ENCODE results near the gene MEGF6.
"Not testable (repeated sequence)": the region's sequence is repeated elsewhere in the genome, so short reads cannot be mapped to it uniquely, and the experiment has no call there.

Gene MEGF6

DNA sequence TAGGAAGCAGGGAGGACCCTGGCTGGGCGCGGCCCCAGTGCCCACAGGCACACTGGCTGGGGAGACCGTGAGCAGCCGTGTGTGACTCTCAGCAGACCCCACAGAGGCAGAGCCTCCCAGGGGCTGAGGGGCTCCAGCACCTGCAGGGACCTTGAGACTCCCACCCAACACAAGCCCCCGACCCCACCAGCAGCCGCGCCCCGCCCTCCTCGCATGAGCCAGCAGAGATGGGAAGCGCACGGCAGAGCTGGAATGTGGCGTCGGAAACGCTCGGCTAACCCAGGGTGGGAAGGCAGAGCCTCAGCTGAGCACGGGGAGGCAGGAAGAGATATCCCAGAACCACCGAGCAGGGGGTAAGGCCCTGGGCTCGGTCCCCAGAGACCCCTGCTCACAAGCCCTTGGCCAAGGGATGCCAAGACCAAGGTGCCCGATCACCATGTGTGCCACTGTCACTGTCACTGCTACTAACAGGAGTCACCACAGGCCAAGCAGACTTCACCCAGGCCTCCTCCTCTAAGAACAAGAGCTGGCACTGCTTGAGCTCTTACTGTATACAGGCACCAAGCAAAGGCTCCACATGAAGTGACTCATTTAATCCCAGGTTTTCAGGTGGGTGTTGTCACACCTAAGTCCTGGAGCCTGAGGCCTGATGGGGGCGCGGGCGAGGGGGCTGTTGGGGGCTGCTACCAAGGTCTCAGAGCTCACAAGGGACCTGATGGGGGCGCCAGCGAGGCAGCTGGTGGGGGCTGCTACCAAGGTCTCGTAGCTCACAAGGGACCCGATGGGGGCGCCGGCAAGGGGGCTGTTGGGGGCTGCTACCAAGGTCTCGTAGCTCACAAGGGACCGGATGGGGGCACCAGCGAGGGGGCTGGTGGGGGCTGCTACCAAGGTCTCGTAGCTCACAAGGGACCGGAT is 20.1 kb downstream of the MEGF6 start:
- no peak for DNase-seq

DNA sequence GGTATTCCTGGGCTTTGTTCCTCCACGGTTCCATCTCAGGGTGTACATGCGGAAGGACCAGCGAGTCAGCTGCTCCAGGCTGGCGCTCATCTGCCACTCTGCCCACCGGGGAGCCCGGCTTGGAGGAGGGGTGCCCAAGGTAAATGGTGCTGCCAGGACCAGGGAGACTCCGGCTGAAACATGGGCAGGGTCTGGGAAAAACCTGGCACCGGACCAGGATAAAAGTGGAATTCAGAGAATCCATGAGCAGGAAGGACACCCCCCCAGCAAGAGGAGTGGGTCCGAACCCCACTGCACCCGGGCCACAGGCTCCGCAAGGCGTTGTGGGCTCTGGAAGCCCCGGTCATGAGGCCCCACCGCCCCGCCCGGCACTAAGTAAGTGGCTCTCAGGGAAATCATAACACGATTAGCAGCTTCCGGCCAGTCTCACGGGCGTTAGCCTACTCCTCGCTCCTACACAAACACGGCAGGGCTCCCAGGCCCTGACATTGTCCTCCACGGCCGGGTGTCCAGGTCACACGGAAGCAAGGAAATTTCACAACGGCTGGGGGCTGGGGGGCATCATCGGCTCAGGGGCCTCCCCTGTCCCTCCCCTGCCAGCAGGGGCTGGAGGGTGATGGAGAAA is 21.1 kb downstream of the MEGF6 start:
- DNase-seq, result no peak

DNA sequence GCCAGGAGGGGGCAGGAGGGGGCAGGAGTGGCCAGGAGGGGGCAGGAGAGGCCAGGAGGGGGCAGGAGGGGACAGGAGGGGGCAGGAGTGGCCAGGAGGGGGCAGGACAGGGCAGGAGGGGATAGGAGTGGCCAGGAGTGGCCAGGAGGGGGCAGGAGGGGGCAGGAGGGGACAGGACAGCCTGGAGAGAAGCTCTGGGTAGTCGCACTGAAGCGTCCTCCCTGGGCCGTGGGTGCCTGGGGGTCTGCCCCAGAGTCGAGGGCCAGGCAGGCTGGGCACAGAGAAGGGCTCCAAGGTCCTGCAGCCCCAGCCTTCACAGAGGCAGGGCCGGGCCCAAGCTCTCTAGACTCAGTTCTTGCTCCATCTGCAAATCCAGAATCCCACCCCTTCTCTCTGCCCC is 22.9 kb downstream of the MEGF6 start:
- no peak for DNase-seq

DNA sequence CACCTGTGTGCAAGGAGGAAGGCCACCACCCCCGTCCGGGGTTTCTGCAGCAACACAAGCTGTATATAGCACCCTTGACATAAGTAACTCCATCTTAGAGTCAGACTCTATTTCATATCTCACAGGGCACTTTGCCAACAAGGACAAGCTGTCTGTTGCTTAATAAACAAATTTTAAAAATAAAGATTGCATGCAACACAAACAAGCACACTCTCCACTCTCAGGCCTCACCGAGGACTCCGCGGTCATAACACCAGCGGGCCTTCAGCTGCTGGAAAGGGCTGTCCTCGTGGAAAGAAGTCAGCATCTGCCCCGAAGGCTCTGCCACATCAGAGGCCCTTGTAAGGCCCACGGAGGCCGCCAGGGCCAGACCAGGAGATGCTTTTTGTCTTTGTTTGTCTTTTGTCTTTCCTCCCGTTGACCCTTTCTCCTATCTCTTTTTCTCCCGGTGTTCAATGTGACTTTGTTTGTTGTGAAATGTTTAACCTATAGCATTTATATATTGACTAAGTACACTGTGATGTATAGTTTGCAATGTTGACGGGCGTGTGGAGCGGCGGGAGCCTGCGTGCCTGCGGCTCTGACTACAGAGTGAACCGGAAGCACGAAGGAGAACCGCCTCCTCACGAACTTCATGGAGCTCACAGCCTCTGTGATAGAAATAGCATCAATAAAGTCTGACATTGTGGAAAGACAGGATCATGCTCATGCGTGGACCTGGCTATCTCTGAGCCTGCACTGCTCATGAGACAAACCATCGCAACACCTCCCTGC is 24.1 kb downstream of the MEGF6 start:
- DNase-seq, result peak; percentile 44

DNA sequence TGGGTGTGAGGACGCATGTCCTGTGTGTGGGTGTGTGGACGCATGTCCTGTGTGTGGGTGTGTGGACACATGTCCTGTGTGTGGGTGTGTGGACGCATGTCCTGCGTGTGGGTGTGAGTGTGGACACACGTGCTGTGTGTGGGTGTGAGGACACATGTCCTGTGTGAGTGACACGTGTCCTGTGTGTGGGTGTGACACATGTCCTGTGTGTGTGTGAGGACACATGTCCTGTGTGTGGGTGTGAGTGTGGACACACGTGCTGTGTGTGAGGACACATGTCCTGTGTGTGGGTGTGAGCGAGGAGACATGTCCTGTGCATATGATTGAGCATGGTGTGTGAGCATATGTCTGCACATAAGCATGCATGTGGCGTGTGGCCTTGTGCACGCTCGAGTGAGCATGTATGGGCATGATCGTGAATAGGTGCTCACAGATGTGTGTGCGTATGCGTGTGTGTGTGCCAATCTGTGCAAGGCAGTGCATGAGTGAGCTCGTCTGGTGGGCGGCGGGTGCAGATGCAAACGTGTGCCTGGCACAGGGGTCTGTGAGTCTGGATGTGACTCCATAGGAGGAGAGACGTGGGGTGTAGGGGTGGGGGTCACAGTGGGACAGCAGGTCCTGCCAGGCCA is 25.3 kb downstream of the MEGF6 start:
- no peak for DNase-seq

DNA sequence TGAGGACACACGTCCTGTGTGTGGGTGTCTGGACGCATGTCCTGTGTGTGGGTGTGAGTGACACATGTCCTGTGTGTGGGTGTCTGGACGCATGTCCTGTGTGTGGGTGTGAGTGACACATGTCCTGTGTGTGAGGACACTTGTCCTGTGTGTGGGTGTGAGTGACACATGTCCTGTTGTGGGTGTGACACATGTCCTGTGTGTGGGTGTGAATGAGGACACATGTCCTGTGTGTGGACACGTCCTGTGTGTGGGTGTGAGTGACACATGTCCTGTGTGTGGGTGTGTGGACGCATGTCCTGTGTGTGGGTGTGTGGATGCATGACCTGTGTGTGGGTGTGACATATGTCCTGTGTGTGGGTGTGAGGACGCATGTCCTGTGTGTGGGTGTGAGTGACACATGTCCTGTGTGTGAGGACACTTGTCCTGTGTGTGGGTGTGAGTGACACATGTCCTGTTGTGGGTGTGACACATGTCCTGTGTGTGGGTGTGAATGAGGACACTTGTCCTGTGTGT is 25.9 kb downstream of the MEGF6 start:
- DNase-seq, result not testable (repeated sequence)

DNA sequence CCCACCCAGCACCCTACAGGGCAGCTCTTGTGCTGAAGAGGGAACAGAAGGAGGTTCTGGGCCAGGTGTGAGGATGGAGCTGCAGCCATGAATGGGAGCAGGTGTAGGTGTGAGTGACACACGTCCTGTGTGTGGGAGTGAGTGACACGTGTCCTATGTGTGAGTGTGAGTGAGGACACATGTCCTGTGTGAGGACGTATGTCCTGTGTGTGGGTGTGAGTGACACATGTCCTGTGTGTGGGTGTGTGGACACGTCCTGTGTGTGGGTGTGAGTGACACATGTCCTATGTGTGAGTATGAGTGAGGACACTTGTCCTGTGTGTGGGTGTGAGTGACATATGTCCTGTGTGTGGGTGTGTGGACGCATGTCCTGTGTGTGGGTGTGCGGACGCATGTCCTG is 26.4 kb downstream of the MEGF6 start:
- no peak for DNase-seq

DNA sequence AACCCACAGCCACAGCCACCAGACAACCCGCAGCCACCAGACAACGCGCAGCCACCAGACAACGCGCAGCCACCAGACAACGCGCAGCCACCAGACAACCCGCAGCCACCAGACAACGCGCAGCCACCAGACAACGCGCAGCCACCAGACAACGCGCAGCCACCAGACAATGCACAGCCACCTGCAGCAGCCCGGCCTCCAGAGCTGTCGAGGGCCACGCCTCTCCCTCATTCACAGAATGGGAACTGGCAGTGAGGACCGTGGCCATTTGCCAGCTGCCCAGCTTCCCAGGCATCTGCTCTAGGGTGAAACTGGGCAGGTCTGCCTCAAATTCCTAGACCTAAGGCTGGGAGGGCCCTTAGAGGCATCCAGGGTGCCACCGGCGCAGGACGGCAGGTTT is 27.6 kb downstream of the MEGF6 start:
- DNase-seq, result not testable (repeated sequence)

DNA sequence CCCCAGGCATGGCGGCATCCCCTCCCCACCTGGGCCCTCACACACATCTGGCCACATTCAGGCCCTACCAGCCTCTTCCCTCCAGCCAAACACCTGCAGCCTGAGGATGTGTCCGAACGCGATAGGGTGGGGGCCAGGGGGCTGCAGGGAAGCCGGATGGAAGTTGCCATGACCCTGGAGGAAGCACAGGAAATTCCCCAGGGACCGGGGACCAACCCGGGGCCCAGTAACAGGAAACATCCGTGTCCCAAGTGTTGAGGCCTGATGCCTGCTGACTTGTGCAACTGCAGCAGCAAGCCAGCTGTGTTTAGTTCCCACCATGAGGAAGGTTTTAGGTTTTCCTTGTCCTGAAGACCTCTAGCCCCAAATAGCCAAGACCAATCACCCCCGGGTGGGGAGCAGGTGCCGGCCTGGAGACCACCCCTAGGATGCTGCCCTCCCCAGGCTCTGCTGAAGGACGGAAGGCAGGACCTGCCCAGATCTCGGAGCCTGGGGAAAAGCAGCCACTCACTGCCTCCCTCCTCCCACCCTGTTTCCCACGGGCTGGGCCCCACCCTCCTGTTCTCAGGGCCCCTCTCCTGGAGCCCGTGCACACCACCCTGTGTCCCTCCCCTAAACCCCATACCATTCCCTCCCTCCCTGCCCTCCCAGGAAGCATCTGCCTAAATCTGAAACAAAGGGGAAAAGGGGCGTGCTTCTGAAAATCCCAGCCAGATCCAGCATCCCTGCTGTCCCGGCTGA is 29.8 kb downstream of the MEGF6 start:
- DNase-seq, result no peak

DNA sequence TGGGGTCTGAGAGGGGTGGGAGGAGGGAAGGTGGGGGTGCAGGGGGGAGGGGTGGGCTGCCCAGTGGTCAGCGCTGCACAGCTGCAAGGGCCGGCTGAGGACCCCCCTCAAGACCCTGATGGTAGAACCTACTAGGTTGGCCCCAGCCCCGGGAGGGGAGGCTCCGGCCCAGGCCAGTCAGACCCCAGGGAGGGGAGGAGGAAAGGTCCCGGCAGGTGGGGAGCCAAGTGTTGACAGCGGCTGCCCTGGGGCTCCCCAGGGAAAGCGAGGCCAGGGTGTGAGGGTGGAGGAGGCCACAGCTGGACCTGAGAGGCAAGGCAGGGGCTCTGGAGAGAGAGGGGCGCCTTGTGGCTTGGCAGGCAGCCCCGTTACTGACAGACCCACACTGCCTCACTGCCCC is 31.1 kb downstream of the MEGF6 start:
- DNase-seq, result no peak

DNA sequence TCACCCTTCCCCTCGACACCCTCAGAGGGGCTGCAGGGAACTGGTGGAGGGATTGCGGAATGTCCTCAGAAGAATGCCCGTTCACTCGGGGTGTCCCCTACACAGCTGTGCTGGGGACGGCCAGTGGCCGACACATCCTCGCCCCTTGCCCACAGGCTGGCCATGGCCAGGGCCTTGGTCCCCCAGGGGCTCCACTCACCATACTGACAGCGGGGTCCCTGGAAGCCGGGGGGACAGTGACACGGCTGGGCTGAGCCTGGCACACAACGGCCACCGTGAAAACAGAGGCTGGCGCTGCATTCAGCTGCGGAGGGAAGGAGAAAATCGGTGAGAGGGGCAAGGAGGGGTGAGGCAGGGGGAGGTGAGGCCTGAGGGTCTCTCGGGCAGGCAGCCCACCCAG is 31.7 kb downstream of the MEGF6 start:
- no peak for DNase-seq

DNA sequence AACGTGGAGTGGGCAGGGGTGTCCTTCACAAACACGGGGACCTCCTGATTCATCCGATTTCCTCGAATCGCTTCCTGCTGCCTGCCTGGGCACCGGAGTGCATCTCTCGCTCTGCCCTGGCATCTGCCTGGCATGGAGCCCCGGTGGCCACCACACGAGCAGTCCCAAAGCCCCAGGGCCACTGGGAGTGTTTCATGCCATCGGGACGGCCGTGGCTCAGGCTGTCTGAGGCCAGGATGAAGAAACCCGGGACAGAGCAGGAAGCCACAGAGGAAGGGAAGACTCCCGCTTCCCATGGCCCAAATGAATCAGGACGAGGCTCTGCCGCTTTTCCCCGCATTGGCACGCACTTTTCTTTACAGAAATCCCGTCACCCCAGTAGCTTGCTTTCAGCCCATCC is 32.4 kb downstream of the MEGF6 start:
- no peak for DNase-seq

DNA sequence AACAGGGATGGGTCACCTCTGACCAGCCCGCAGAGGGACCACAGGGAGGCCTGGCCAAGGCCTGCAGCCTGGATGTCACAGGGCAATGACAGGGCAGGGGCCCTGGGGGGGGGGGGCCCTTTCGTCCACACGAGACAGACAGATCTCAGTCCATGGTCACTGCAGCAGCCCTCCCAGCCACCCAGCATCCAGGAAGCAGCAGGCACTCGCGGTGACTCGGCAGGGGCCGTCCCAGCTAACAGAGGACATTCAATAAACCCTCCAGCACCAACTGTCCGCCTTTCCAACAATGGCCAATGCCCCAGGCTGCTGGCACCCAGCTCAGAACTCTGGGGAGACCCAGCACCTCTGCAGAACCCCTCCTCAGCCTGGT is 32.9 kb downstream of the MEGF6 start:
- no peak for DNase-seq

DNA sequence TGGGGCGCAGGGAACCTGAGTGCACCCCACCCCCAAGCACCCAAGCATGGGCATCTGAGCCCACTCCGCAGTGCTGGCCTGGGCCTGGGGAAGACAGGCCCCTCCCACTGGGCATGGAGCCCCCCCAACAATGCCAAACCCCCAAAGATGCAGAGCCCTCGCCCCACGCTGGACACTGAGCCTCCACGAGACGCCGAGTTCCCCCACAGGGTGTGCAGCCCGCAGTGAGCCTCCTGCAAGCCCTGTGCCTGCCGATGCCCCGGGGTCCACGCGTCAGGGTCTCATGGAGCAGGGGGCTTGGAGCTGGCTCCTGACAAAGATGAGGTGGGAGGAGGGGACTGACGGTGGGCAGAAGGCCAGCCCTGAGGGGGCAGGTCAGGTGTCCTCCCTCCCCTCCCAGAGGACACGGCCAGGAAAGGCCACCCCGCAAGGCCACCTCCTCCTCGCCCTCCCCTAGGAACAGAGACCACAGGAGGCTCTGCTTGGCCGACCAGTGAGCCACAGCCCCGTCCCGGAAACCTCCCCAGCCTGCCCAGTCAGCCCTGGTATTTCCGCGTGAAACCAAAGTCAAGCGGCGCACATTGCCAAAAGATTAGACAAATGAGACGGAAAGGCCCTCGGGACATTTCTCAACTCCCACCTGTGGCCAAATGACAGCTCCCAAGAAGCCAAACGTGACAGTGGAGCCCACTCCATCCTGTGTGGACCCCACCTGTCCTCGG is 33.4 kb downstream of the MEGF6 start:
- no peak for DNase-seq

DNA sequence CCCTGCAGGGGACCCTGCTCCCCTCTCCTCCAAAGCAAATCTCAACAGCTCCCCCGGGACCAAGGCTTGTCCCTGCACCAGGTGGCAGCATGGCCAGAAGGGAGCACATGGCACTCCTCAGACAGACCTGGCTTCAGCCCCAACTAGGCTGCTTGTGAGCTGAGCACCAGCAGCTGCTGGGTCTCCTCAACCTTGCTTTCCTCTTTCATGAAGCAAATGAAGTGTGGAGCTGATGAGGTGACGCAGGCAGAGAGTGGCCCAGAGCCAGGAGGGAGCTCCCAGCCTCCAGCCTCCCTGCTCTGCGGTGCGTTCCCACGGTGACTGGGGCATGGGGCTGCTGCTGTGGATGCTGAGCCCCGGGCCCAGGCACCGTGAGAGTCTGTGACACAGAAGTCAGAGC is 34.0 kb downstream of the MEGF6 start:
- no peak for DNase-seq

DNA sequence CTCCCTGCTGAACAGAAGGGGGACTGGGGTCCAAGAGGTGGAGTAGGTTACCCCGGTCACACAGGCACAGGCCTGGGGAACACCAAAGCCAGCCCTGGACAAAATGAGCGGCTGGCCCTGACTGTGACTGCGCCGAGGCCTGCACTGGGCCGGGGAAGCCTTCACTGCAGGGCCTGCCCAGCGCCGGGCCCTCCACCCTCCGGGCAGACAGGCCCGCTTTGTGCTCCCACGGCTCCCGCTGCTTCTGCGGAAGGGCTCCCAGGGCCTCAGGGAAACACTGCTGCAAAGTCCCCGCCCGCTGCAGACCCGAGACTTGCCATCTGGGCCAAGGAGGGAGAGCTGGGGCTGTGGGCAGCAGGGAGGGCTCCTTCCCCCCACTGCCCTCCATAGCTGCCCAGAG is 35.3 kb downstream of the MEGF6 start:
- DNase-seq, result no peak

DNA sequence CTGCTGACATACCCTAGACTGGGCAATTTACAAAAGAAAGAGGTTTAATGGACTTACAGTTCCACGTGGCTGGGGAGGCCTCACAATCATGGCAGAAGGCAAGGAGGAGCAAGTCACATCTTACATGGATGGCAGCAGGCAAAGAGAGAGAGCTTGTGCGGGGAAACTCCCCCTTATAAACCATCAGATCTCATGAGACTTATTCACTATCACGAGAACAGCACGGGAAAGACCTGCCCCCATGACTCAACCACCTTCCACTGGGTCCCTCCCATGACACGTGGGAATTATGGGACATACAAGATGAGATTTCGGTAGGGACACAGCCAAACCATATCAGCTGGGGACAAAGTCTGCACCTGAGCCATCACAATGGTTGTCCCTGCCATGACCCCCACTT is 35.8 kb downstream of the MEGF6 start:
- DNase-seq, result not testable (repeated sequence)

DNA sequence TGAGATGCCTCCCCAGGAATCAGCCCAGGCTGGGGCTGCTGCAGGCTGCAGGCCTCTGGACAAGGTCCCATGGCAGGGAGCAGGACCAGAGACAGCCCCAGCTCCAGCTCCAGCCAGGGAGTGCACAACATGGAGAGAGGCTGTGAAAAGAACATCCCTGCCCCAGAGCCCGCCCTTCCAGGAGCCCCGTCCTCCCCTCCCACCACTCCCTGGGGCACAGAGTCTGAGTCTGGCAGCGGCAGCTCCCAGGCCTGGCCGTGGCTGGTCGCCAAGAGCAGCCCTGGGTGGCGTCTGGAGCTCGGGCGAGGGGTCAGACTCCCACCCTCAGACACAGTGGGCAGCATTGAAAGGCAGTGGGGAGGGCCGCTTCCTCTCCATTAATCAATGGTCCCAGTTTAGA is 37.8 kb downstream of the MEGF6 start:
- no peak for DNase-seq

DNA sequence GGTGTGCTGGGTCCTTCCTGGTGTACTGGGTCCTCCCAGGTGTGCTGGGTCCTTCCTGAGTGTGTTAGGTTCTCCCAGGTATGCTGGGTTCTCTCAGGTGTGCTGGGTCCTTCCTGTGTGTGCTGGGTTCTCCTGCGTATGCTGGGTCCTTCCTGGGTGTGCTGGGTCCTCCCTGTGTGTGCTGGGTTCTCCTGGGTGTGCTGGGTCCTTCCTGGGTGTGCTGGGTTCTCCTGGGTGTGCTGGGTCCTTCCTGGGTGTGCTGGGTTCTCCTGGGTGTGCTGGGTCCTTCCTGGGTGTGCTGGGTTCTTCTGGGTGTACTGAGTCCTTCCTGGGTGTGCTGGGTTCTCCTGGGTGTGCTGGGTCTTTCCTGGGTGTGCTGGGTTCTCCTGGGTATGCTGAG is 38.7 kb downstream of the MEGF6 start:
- not testable (repeated sequence) for DNase-seq

DNA sequence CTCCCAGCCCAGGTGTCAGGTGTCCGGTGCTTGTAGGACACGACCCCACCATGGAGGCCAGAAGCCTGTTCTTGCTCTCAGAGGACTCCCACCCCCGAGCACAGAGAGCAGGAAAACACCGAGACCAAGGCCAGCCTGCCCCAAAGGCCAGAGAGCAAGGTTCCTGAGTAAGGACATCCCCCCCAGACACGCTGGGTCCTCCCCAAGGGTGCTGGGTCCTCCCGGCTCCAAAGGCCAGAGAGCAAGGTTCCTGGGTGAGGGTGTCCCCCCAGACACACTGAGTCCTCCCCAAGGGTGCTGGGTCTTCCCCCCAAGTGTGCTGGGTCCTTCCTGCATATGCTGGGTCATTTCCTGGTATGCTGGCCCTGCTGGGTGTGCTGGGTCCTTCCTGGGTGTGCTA is 40.0 kb downstream of the MEGF6 start:
- DNase-seq, result no peak
